Measurements from ENCODE around the gene NKIRAS1.
"Not testable (repeated sequence)": the region's sequence is repeated elsewhere in the genome, so short reads cannot be mapped to it uniquely, and the experiment has no call there.

Gene NKIRAS1

DNA sequence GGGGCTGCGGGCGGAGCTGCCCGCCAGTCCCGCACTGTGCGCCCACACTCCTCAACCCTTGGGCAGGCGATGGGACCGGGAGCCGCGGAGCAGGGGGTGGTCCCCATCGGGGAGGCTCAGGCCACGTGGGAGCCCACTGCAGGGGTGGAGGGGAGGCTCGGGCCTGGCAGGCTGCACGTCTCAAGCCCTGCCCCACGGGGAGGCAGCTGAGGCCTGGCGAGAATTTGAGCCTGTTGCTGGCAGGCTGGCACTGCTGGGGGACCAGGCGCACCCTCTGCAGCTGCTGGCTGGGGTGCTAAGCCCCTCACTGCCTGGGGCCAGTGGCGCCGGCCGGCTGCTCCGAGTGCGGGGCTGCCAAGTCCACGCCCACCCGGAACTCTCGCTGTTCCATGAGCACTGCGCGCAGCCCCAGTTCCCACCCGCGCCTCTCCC lies 34.3 kb downstream of the NKIRAS1 start:
- Histone ChIP-seq H3K79me2 (ENCODE audit: control insufficient read depth, insufficient read depth, low read length, unreplicated experiment) (peaks cover 20% of the 10 kb centered on the region), H3K27me3 (ENCODE audit: insufficient read depth, low read length) (no peaks in the 10 kb centered on the region), H3K27ac (ENCODE audit: low read depth, low read length) (no peak overlapping the region), H3K4me1 (ENCODE audit: control insufficient read depth, insufficient read depth, low read length, unreplicated experiment) (peaks cover 7% of the 10 kb centered on the region), H3K36me3 (ENCODE audit: insufficient read depth, low read length) (0 out of 2 replicates have a peak, but pooled peaks cover 3% of the 10 kb centered on the region), H3K4me3 (ENCODE audit: low read depth, low read length) (no peak overlapping the region), H2AFZ (ENCODE audit: low read length, unreplicated experiment) (no peak overlapping the region)

- peaks cover 12% of the 10 kb centered on the region for H3K4me1 ChIP-seq (ENCODE audit: control insufficient read depth, insufficient read depth, low read length, unreplicated experiment)
- not testable (repeated sequence) for H3K36me3 ChIP-seq (ENCODE audit: insufficient read depth, low read length); H2AFZ ChIP-seq (ENCODE audit: low read length, unreplicated experiment); H3K27ac ChIP-seq (ENCODE audit: low read depth, low read length); H3K4me3 ChIP-seq (ENCODE audit: low read depth, low read length); H3K27me3 ChIP-seq (ENCODE audit: insufficient read depth, low read length)
- H3K79me2 ChIP-seq (ENCODE audit: control insufficient read depth, insufficient read depth, low read length, unreplicated experiment) = peaks cover 20% of the 10 kb centered on the region
These were observed 34.8 kb downstream of the NKIRAS1 start for GRCh38 chr3:23881993-23882392.

DNA sequence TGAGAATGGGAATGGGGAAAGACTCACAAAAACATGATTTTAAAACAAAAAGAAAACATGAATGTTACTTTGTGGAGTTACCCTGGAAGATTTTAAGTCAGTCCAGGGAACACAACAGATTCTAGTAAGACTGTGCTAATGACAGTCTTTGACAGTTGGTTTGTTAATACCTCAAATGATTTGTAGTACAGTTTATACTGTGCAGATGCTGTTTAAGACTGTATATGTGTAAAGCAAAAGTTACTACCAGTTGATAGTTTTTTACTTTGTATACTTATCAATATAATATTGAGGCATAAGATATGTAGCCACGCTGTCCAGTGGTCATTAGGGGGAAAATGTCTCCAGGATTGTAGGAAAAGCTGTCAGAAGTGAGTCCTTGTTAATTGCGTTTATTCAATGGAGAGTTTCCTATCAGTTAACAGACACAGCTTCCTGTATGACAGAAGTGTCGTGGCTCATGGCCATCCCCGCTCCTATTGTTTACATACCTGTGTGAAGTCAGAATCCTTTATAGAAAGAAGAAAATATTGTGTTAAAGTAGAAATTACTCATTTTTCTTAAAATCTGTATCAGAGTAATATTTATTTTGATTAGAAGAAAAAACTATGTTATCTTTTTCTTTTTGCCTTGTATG lies 36.0 kb downstream of the NKIRAS1 start:
- H3K79me2 ChIP-seq (ENCODE audit: control insufficient read depth, insufficient read depth, low read length, unreplicated experiment) = peaks cover 29% of the 10 kb centered on the region
- peaks cover 24% of the 10 kb centered on the region for H3K4me1 ChIP-seq (ENCODE audit: control insufficient read depth, insufficient read depth, low read length, unreplicated experiment)
- no peak overlapping the region for H3K4me3 ChIP-seq (ENCODE audit: low read depth, low read length)
- H3K27me3 ChIP-seq (ENCODE audit: insufficient read depth, low read length) = no peaks in the 10 kb centered on the region
- H2AFZ ChIP-seq (ENCODE audit: low read length, unreplicated experiment) = no peak overlapping the region
- H3K27ac ChIP-seq (ENCODE audit: low read depth, low read length) = no peak overlapping the region
- H3K36me3 ChIP-seq (ENCODE audit: insufficient read depth, low read length) = 0 out of 2 replicates have a peak, but pooled peaks cover 3% of the 10 kb centered on the region

DNA sequence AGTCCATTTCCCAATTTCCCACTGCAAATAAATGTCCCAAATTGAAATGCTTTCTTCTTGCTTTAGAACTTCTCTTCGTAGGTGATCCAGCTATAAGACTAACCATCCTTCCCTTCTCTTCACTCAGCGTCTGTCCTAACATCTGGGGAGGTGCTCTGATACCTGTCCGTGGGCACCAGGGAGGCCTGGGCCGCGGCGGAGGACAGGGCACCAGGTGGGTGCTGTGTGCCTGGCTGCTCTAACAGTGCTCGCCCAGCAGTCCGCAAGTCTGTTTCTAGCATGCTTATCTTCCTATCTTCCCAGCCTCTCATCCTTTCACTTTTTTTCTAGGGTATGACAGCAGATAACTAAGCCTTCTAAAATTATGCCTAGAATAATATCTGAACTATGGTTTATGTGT lies 37.3 kb downstream of the NKIRAS1 start:
- Histone ChIP-seq H3K4me3 (ENCODE audit: low read depth, low read length) (no peak overlapping the region), H3K27ac (ENCODE audit: low read depth, low read length) (no peak overlapping the region), H2AFZ (ENCODE audit: low read length, unreplicated experiment) (no peak overlapping the region), H3K36me3 (ENCODE audit: insufficient read depth, low read length) (0 out of 2 replicates have a peak, but pooled peaks cover 3% of the 10 kb centered on the region), H3K27me3 (ENCODE audit: insufficient read depth, low read length) (no peaks in the 10 kb centered on the region), H3K4me1 (ENCODE audit: control insufficient read depth, insufficient read depth, low read length, unreplicated experiment) (peaks cover 37% of the 10 kb centered on the region), H3K79me2 (ENCODE audit: control insufficient read depth, insufficient read depth, low read length, unreplicated experiment) (peaks cover 42% of the 10 kb centered on the region)

DNA sequence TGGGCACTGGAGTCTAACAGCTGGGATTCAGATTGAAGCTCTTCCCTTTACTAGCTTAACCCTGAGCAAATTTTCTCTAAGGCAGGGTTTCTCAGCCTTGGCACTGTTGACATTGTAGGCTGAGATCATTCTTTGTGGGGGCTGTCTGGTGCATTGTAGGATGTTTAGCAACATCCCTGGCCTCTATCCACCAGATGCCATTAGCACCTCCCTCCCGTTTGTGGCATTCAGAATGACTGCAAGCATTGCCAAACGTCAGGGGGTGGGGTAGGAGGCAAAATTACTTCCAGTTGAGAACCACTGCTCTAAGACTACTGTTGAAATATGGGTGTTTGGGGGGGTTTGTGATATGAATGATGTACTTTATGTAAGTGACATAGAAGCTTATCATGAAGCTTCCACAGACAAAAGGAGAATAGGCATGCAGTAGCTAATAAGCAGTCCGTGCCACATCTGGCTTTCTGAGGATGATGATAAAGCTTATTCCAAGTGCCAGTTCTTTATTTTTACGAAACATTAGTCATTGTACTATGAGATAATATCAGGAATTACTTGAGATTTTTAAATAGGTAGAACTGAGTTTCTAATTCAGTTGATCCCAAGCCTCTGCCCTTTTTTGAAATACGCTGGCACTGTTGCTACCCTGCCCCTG lies 39.3 kb downstream of the NKIRAS1 start:
- H3K79me2 ChIP-seq (ENCODE audit: control insufficient read depth, insufficient read depth, low read length, unreplicated experiment) = peaks cover 46% of the 10 kb centered on the region
- H3K27me3 ChIP-seq (ENCODE audit: insufficient read depth, low read length) = no peaks in the 10 kb centered on the region
- H3K4me3 ChIP-seq (ENCODE audit: low read depth, low read length) = peak overlapping the region; percentile 18; the same call in 1 of the 2 replicates
- peak overlapping the region; percentile 32 for H3K27ac ChIP-seq (ENCODE audit: low read depth, low read length)
- 0 out of 2 replicates have a peak, but pooled peaks cover 3% of the 10 kb centered on the region for H3K36me3 ChIP-seq (ENCODE audit: insufficient read depth, low read length)
- H3K4me1 ChIP-seq (ENCODE audit: control insufficient read depth, insufficient read depth, low read length, unreplicated experiment) = peaks cover 47% of the 10 kb centered on the region
- H2AFZ ChIP-seq (ENCODE audit: low read length, unreplicated experiment) = no peak overlapping the region

- H3K27me3 ChIP-seq (ENCODE audit: insufficient read depth, low read length) = no peaks in the 10 kb centered on the region
- H3K27ac ChIP-seq (ENCODE audit: low read depth, low read length) = peak overlapping the region; percentile 32; the same call in 1 of the 2 replicates
- peaks cover 47% of the 10 kb centered on the region for H3K4me1 ChIP-seq (ENCODE audit: control insufficient read depth, insufficient read depth, low read length, unreplicated experiment)
- peak overlapping the region; percentile 8; the same call in 1 of the 2 replicates for H3K4me3 ChIP-seq (ENCODE audit: low read depth, low read length)
- peaks cover 46% of the 10 kb centered on the region for H3K79me2 ChIP-seq (ENCODE audit: control insufficient read depth, insufficient read depth, low read length, unreplicated experiment)
- H2AFZ ChIP-seq (ENCODE audit: low read length, unreplicated experiment) = no peak overlapping the region
- H3K36me3 ChIP-seq (ENCODE audit: insufficient read depth, low read length) = 0 out of 2 replicates have a peak, but pooled peaks cover 2% of the 10 kb centered on the region
These were observed 39.9 kb downstream of the NKIRAS1 start for GRCh38 chr3:23876923-23877322.

DNA sequence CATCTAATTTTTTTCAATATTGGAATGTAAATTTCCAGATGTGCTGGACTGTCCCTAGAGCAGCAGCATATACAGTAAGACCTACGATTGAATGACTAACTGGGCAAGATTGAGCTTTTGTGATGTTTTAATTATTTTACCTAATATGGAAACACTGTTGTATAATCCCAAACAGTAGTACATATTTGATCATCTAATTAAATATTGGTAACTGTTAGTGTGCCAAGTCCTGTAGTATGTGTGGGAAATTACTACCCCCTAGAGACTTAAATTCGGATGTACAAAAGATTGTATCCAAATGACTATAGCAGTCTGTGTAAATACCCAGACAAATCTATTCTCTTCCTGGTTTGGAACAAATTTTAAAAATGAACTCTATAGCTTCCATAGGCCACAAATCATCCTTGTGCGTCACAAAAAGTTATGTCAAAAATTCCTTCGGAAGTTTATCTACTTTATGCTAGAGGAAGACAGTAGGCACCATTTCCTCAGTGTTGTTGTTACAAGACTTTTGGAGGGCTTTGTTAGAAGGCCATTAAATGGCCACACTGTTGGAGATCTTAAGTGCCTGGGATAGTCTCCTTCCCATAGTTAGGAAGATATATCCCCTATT lies 41.6 kb downstream of the NKIRAS1 start:
- Histone ChIP-seq H3K79me2 (ENCODE audit: control insufficient read depth, insufficient read depth, low read length, unreplicated experiment) (peaks cover 42% of the 10 kb centered on the region), H3K4me3 (ENCODE audit: low read depth, low read length) (no peak overlapping the region), H3K4me1 (ENCODE audit: control insufficient read depth, insufficient read depth, low read length, unreplicated experiment) (peaks cover 47% of the 10 kb centered on the region), H2AFZ (ENCODE audit: low read length, unreplicated experiment) (no peak overlapping the region), H3K27ac (ENCODE audit: low read depth, low read length) (no peak overlapping the region), H3K27me3 (ENCODE audit: insufficient read depth, low read length) (no peaks in the 10 kb centered on the region), H3K36me3 (ENCODE audit: insufficient read depth, low read length) (no peaks in the 10 kb centered on the region)

DNA sequence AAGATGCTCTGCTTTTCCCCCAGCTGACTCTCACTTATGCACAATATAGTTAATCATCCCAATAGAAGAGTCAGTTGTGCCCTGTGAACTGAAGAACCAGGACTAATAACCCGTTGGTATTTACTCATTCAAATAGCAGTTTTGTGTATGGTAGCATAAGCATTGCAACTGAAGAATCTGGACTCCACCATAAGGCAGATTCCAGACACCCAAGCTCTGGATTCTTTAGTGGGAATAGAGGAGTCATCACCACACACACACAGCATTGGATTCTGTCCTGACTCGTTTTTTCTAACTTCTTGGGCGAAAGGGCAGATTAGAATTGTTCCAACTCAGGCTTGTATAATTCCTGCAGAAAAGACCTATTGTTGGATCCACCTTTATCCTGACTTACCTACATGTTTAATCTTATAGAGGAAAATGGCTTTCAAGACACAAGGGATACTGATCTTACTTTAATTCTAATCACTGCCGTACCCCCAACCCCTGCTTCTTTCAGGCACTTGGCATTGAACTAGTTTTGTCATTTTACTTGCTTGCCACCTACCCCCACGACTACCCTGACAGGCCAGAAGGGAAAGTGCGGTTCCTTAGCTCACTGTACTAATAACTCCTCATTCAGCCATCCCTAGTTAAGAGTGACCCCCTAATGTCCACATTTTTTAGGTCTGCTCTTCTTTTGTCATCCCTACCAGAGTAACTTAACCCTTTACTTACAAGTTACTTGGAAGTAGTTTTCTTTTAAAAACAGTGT lies 42.3 kb downstream of the NKIRAS1 start:
- no peak overlapping the region for H3K4me3 ChIP-seq (ENCODE audit: low read depth, low read length)
- no peaks in the 10 kb centered on the region for H3K27me3 ChIP-seq (ENCODE audit: insufficient read depth, low read length)
- H2AFZ ChIP-seq (ENCODE audit: low read length, unreplicated experiment) = no peak overlapping the region
- H3K79me2 ChIP-seq (ENCODE audit: control insufficient read depth, insufficient read depth, low read length, unreplicated experiment) = peaks cover 41% of the 10 kb centered on the region
- H3K4me1 ChIP-seq (ENCODE audit: control insufficient read depth, insufficient read depth, low read length, unreplicated experiment) = peaks cover 47% of the 10 kb centered on the region
- no peak overlapping the region for H3K27ac ChIP-seq (ENCODE audit: low read depth, low read length)
- H3K36me3 ChIP-seq (ENCODE audit: insufficient read depth, low read length) = no peaks in the 10 kb centered on the region

GRCh38 chr3:23873941-23874340 lies 42.8 kb downstream of the NKIRAS1 start:
- no peak overlapping the region for H3K4me3 ChIP-seq (ENCODE audit: low read depth, low read length)
- peaks cover 47% of the 10 kb centered on the region for H3K4me1 ChIP-seq (ENCODE audit: control insufficient read depth, insufficient read depth, low read length, unreplicated experiment)
- H3K27ac ChIP-seq (ENCODE audit: low read depth, low read length) = no peak overlapping the region
- no peak overlapping the region for H2AFZ ChIP-seq (ENCODE audit: low read length, unreplicated experiment)
- no peaks in the 10 kb centered on the region for H3K36me3 ChIP-seq (ENCODE audit: insufficient read depth, low read length)
- peaks cover 36% of the 10 kb centered on the region for H3K79me2 ChIP-seq (ENCODE audit: control insufficient read depth, insufficient read depth, low read length, unreplicated experiment)
- H3K27me3 ChIP-seq (ENCODE audit: insufficient read depth, low read length) = no peaks in the 10 kb centered on the region

- Histone ChIP-seq H3K27ac (ENCODE audit: low read depth, low read length) (no peak overlapping the region), H2AFZ (ENCODE audit: low read length, unreplicated experiment) (no peak overlapping the region), H3K4me1 (ENCODE audit: control insufficient read depth, insufficient read depth, low read length, unreplicated experiment) (peaks cover 42% of the 10 kb centered on the region), H3K27me3 (ENCODE audit: insufficient read depth, low read length) (no peaks in the 10 kb centered on the region), H3K79me2 (ENCODE audit: control insufficient read depth, insufficient read depth, low read length, unreplicated experiment) (peaks cover 40% of the 10 kb centered on the region), H3K36me3 (ENCODE audit: insufficient read depth, low read length) (no peaks in the 10 kb centered on the region), H3K4me3 (ENCODE audit: low read depth, low read length) (no peak overlapping the region)
These were observed 44.5 kb downstream of the NKIRAS1 start for GRCh38 chr3:23872330-23872729.

Data from ACC112 (cell line).